Measurements from ENCODE around the gene LSAMP. TPM values are rescaled to one million over a fixed set of nuclear protein-coding genes. Genes with fewer than 3 reads are reported as not detected.

LSAMP gene
- total RNA-seq, 1 experiment from 2014 or later: not detected

GRCh38 chr3:116246406-116246980, 198.8 kb downstream of the LSAMP start:
- H3K9me3 ChIP-seq (ENCODE audit: insufficient read depth, low read depth): no peaks in the 10 kb centered on the region
- TF ChIP-seq CTCF (conservative IDR thresholded peaks at IDR 0.05) (no peak), EZH2 (IDR thresholded peaks at IDR 0.05; ENCODE audit: low read depth) (no peak)
- no peaks in the 10 kb centered on the region for H3K9me2 ChIP-seq (ENCODE audit: insufficient read depth)
- H2AFZ ChIP-seq: no peak overlapping the region
- H3K4me3 ChIP-seq: no peak overlapping the region
- no peaks in the 10 kb centered on the region for H4K20me1 ChIP-seq (ENCODE audit: insufficient read depth)
- no TSS peak for BruUV-seq (replicated peaks)
- no peaks in the 10 kb centered on the region for H3K79me2 ChIP-seq (ENCODE audit: low read depth)
- DNase-seq: no peak
- no peaks in the 10 kb centered on the region for H3K36me3 ChIP-seq (ENCODE audit: low read depth)
- no peaks in the 10 kb centered on the region for H3K27me3 ChIP-seq (ENCODE audit: insufficient read depth, low read depth)
- ChIA-PET POLR2A (ENCODE audit: unreplicated experiment) (no interaction called here), CTCF (no interaction called here)
- H3K27ac ChIP-seq: no peak overlapping the region
- no peaks in the 10 kb centered on the region for H3F3A ChIP-seq (ENCODE audit: insufficient read depth, low read depth)
- no peaks in the 10 kb centered on the region for H3K4me1 ChIP-seq (replicated peaks; ENCODE audit: insufficient read depth)
- intact Hi-C loops (cut with micrococcal nuclease; ENCODE audit: unreplicated experiment): no loop called here
- H3K4me2 ChIP-seq: no peak overlapping the region

GRCh38 chr3:116242825-116243224, 202.5 kb downstream of the LSAMP start:
- H2AFZ ChIP-seq: no peak overlapping the region
- intact Hi-C loops (cut with micrococcal nuclease; ENCODE audit: unreplicated experiment): no loop called here
- no peaks in the 10 kb centered on the region for H3K27me3 ChIP-seq (ENCODE audit: insufficient read depth, low read depth)
- H3K36me3 ChIP-seq (ENCODE audit: low read depth): no peaks in the 10 kb centered on the region
- H3K27ac ChIP-seq: no peak overlapping the region
- no peaks in the 10 kb centered on the region for H3K9me2 ChIP-seq (ENCODE audit: insufficient read depth)
- BruUV-seq (replicated peaks): no TSS peak
- CTCF ChIA-PET: no interaction called here
- no peak overlapping the region for H3K4me3 ChIP-seq
- no peak for DNase-seq
- H3K4me2 ChIP-seq: no peak overlapping the region
- H3F3A ChIP-seq (ENCODE audit: insufficient read depth, low read depth): no peaks in the 10 kb centered on the region
- H3K79me2 ChIP-seq (ENCODE audit: low read depth): no peaks in the 10 kb centered on the region
- no peaks in the 10 kb centered on the region for H3K9me3 ChIP-seq (ENCODE audit: insufficient read depth, low read depth)
- no peaks in the 10 kb centered on the region for H4K20me1 ChIP-seq (ENCODE audit: insufficient read depth)
- POLR2A ChIA-PET (ENCODE audit: unreplicated experiment): no interaction called here
- no peaks in the 10 kb centered on the region for H3K4me1 ChIP-seq (replicated peaks; ENCODE audit: insufficient read depth)
- TF ChIP-seq EZH2 (IDR thresholded peaks at IDR 0.05; ENCODE audit: low read depth): no peak
- no peak for TF ChIP-seq CTCF (conservative IDR thresholded peaks at IDR 0.05)

- no peaks in the 10 kb centered on the region for H3F3A ChIP-seq (ENCODE audit: insufficient read depth, low read depth)
- no peaks in the 10 kb centered on the region for H4K20me1 ChIP-seq (ENCODE audit: insufficient read depth)
- POLR2A ChIA-PET (ENCODE audit: unreplicated experiment): no interaction called here
- H3K4me2 ChIP-seq: no peak overlapping the region
- no peak for TF ChIP-seq EZH2 (IDR thresholded peaks at IDR 0.05; ENCODE audit: low read depth)
- TF ChIP-seq CTCF (conservative IDR thresholded peaks at IDR 0.05): no peak
- no peak overlapping the region for H3K27ac ChIP-seq
- intact Hi-C loops (cut with micrococcal nuclease; ENCODE audit: unreplicated experiment): no loop called here
- no peaks in the 10 kb centered on the region for H3K9me3 ChIP-seq (ENCODE audit: insufficient read depth, low read depth)
- no peaks in the 10 kb centered on the region for H3K79me2 ChIP-seq (ENCODE audit: low read depth)
- no peaks in the 10 kb centered on the region for H3K9me2 ChIP-seq (ENCODE audit: insufficient read depth)
- no peaks in the 10 kb centered on the region for H3K27me3 ChIP-seq (ENCODE audit: insufficient read depth, low read depth)
- CTCF ChIA-PET: no interaction called here
- no peak overlapping the region for H3K4me3 ChIP-seq
- no TSS peak for BruUV-seq (replicated peaks)
- H3K36me3 ChIP-seq (ENCODE audit: low read depth): no peaks in the 10 kb centered on the region
- no peaks in the 10 kb centered on the region for H3K4me1 ChIP-seq (replicated peaks; ENCODE audit: insufficient read depth)
- no peak for DNase-seq
- H2AFZ ChIP-seq: no peak overlapping the region
These were observed 203.6 kb downstream of the LSAMP start for GRCh38 chr3:116241677-116242076.

All from PC-9 (cell line).